OCI-LY1 (cell line): ENCODE results near the gene ZBTB22.
A peak's percentile ranks its signal among the peaks of the same experiment; 100 is the strongest.

Experiments
- H2AFZ ChIP-seq: fragments of 200-600 bp; sonication (generic), shearing (Covaris generic); 2 replicates; pipeline ENCODE4 v1.6.0; 2014; ENCODE audit warnings: antibody characterized with exemption, mild to moderate bottlenecking, low read length
- H3F3A ChIP-seq: fragments of 200-600 bp; sonication (generic), shearing (Covaris generic); 2 replicates; pipeline ENCODE4 v1.6.0; 2014; ENCODE audit warnings: mild to moderate bottlenecking, antibody characterized with exemption, low read length, moderate library complexity; ENCODE audit not compliant: insufficient read depth
- H3K27ac ChIP-seq: fragments of 200-600 bp; sonication (generic); 2 replicates; pipeline ENCODE4 v1.5.1; 2014; ENCODE audit warnings: low read length, mixed run types, mild to moderate bottlenecking, low read depth; ENCODE audit not compliant: poor library complexity, severe bottlenecking
- H3K27me3 ChIP-seq: fragments of 200-600 bp; sonication (generic); 2 replicates; pipeline ENCODE4 v1.6.0; 2014; ENCODE audit warnings: antibody characterized with exemption, mild to moderate bottlenecking, low read length, moderate library complexity; ENCODE audit not compliant: insufficient read depth
- H3K36me3 ChIP-seq: fragments of 200-600 bp; sonication (generic); 2 replicates; pipeline ENCODE4 v1.6.1; 2014; ENCODE audit warnings: mild to moderate bottlenecking, antibody characterized with exemption, low read length, moderate library complexity, mixed read lengths; ENCODE audit not compliant: insufficient read depth
- H3K4me1 ChIP-seq: fragments of 200-600 bp; sonication (generic); 2 replicates; pipeline ENCODE4 v1.5.1; 2014; ENCODE audit warnings: mild to moderate bottlenecking, low read length, moderate library complexity; ENCODE audit not compliant: insufficient read depth, severe bottlenecking
- H3K4me2 ChIP-seq: fragments of 200-600 bp; sonication (generic), shearing (Covaris generic); 2 replicates; pipeline ENCODE4 v1.6.1; 2014; ENCODE audit warnings: low read length
- H3K4me3 ChIP-seq: fragments of 200-600 bp; sonication (generic); 2 replicates; pipeline ENCODE4 v1.5.1; 2014; ENCODE audit warnings: low read length, low read depth, mild to moderate bottlenecking, mixed read lengths; ENCODE audit not compliant: poor library complexity, severe bottlenecking
- H3K79me2 ChIP-seq: fragments of 200-600 bp; shearing (Covaris generic); 2 replicates; pipeline ENCODE4 v1.6.1; 2016; ENCODE audit warnings: mixed run types, low read length, mixed read lengths; ENCODE audit not compliant: insufficient read depth
- H3K9ac ChIP-seq: fragments of 200-600 bp; sonication (generic), shearing (Covaris generic); 2 replicates; pipeline ENCODE4 v1.6.1; 2014; ENCODE audit warnings: mild to moderate bottlenecking, low read length, mixed read lengths
- H3K9me2 ChIP-seq: fragments of 200-600 bp; sonication (generic), shearing (Covaris generic); 2 replicates; pipeline ENCODE4 v1.6.1; 2014; ENCODE audit warnings: low read depth, mild to moderate bottlenecking, low read length, mixed read lengths
- H3K9me3 ChIP-seq: fragments of 200-600 bp; shearing (Covaris generic); 2 replicates; pipeline ENCODE4 v1.6.1; 2014; ENCODE audit warnings: low read length, mixed read lengths
- H4K20me1 ChIP-seq: fragments of 200-600 bp; sonication (generic), shearing (Covaris generic); 2 replicates; pipeline ENCODE4 v1.6.0; 2016; ENCODE audit warnings: mild to moderate bottlenecking, low read length; ENCODE audit not compliant: insufficient read depth
- EZH2 ChIP-seq: fragments of 200-600 bp; sonication (generic), shearing (Covaris generic); IDR thresholded peaks from 2 replicates; pipeline ENCODE4 v1.8.0; 2017; ENCODE audit warnings: borderline replicate concordance, mixed run types, mild to moderate bottlenecking, antibody characterized with exemption, low read length, moderate library complexity, mixed read lengths
- TF ChIP-seq, protein P1 (sequence below): fragments of 200-600 bp; sonication (generic), shearing (Covaris generic); IDR thresholded peaks from 2 replicates; pipeline ENCODE4 v1.5.1; 2017; ENCODE audit warnings: mild to moderate bottlenecking, antibody characterized with exemption, low read length, moderate library complexity, mixed read lengths

ZBTB22 gene

DNA sequence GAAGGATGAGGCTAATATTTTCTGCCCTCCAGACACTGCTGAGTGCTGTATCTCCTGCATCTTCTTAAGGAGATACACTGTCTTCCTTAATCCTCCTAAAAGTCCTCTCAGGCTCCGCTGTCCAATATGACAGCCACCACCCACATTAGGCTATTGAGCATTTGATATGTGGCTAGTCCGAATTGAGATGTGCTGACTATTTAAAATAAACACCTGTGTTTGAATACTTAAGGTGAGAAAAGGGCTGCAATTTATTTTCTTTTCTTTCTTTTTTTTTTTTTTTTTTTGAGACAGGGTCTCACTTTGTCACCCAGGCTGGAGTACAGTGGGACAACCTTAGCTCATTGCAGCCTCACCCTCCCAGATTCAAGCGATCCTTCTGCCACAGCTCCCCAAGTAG is 15.7 kb downstream of the ZBTB22 start:
- H3K4me3 ChIP-seq = no peak overlapping the region
- H3K27ac ChIP-seq = no peak overlapping the region
- no peaks in the 10 kb centered on the region for H4K20me1 ChIP-seq
- no peaks in the 10 kb centered on the region for H3K9me2 ChIP-seq
- H3K4me1 ChIP-seq = peaks cover 20% of the 10 kb centered on the region
- H3F3A ChIP-seq = 0 out of 2 replicates have a peak, but pooled peaks cover 5% of the 10 kb centered on the region
- peaks cover 48% of the 10 kb centered on the region for H3K36me3 ChIP-seq
- H2AFZ ChIP-seq = no peak overlapping the region
- no peak overlapping the region for H3K9ac ChIP-seq
- H3K79me2 ChIP-seq = no peaks in the 10 kb centered on the region
- H3K9me3 ChIP-seq = no peaks in the 10 kb centered on the region
- no peak overlapping the region for H3K4me2 ChIP-seq
- no peaks in the 10 kb centered on the region for H3K27me3 ChIP-seq
- TF ChIP-seq EZH2 = no peak
- TF ChIP-seq, protein P1, sequence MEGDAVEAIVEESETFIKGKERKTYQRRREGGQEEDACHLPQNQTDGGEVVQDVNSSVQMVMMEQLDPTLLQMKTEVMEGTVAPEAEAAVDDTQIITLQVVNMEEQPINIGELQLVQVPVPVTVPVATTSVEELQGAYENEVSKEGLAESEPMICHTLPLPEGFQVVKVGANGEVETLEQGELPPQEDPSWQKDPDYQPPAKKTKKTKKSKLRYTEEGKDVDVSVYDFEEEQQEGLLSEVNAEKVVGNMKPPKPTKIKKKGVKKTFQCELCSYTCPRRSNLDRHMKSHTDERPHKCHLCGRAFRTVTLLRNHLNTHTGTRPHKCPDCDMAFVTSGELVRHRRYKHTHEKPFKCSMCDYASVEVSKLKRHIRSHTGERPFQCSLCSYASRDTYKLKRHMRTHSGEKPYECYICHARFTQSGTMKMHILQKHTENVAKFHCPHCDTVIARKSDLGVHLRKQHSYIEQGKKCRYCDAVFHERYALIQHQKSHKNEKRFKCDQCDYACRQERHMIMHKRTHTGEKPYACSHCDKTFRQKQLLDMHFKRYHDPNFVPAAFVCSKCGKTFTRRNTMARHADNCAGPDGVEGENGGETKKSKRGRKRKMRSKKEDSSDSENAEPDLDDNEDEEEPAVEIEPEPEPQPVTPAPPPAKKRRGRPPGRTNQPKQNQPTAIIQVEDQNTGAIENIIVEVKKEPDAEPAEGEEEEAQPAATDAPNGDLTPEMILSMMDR = no peak

DNA sequence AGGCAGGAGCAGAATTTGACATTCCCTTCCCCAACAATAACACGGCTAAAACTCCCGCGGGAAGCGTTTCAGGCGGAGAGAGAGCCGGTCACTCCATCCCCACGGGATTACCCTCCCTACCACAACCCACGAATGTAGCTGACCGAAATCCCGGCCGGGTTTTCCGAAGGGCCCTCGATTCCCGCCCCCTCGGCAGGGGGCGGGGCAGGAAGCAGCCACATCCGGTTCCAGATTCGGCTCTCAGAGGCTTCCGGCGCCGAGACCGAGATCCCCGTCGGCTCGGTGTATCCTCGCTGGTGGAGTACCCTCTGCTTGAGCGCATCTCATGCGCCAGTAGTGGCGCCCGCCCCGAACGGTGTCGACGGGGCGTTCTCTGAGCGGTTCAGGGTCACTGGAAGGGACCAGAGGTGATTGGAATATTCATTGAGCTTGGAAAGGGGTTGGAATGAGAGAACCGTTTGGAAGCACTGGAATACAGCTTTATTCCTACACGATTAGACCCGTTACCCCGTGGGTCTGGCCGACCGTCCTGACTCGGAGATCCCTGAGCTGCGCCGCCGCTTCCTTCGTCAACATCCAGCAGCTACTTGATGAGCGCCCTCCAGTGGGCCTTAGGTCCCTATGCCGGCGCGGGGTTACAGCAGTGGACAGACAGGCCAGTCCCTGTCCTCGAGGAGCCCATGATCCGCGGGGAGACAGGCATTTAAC is 18.2 kb downstream of the ZBTB22 start:
- no peak overlapping the region for H2AFZ ChIP-seq
- no peaks in the 10 kb centered on the region for H3K9me2 ChIP-seq
- H3K79me2 ChIP-seq = no peaks in the 10 kb centered on the region
- peaks cover 32% of the 10 kb centered on the region for H3K36me3 ChIP-seq
- H3F3A ChIP-seq = 0 out of 2 replicates have a peak, but pooled peaks cover 5% of the 10 kb centered on the region
- TF ChIP-seq, protein P1 = peak; percentile 89
- TF ChIP-seq EZH2 = no peak
- H3K4me3 ChIP-seq = peak overlapping the region; percentile 72
- H3K27me3 ChIP-seq = no peaks in the 10 kb centered on the region
- H4K20me1 ChIP-seq = no peaks in the 10 kb centered on the region
- H3K9me3 ChIP-seq = no peaks in the 10 kb centered on the region
- peak overlapping the region; percentile 93 for H3K27ac ChIP-seq
- peak overlapping the region; percentile 70 for H3K4me2 ChIP-seq
- peaks cover 13% of the 10 kb centered on the region for H3K4me1 ChIP-seq
- peak overlapping the region; percentile 74 for H3K9ac ChIP-seq

DNA sequence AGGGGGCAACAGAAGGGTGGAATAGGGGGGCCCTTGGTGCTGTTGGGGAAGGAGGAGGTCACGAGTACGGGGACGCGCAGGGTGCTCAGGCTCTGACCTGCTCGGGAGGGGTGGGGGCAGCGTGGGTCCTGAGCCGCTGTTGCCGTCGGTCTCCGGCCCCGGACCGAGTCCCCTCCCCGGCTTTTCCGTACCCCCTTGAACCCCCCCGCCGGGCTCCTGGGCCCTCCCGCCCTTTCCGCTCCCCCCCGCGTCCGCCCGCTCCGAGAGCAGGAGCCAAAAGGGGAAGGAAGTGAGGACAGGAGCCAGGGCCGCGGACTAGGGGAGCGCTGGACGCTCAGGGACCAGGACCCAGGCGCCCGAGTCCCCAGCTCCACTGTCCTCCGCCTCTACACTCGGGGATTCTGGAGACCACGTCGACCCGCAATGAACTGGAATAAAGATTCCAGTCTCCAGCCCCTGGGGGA is 18.7 kb downstream of the ZBTB22 start, which contains the start of gene RGL2:
TSS of gene RGL2 (minus strand) at position 170 of the 464 bp plus-strand sequence. CDS start 332 bp downstream, outside the sequence.
- TF ChIP-seq, protein P1 = no peak
- TF ChIP-seq EZH2 = no peak
- Histone ChIP-seq H3K27me3 (no peaks in the 10 kb centered on the region), H3K4me1 (peaks cover 13% of the 10 kb centered on the region), H3K79me2 (no peaks in the 10 kb centered on the region), H3K4me2 (peak within 1 kb of the TSS; percentile 70), H3F3A (0 out of 2 replicates have a peak, but pooled peaks cover 5% of the 10 kb centered on the region), H3K9me3 (no peaks in the 10 kb centered on the region), H3K27ac (peak within 1 kb of the TSS; percentile 93), H3K9ac (peak within 1 kb of the TSS; percentile 74), H4K20me1 (no peaks in the 10 kb centered on the region), H3K36me3 (peaks cover 27% of the 10 kb centered on the region), H3K9me2 (no peaks in the 10 kb centered on the region), H2AFZ (no peak within 1 kb of the TSS), H3K4me3 (peak within 1 kb of the TSS; percentile 72)
